Fibroblast of pulmonary artery (primary cell): ENCODE measurements around the gene TTC28.

Experiments
- DNase-seq: peaks from one replicate; pipeline ENCODE4 v3.0.0-alpha.2; 2010; ENCODE audit warnings: low read depth
- H3K4me3 ChIP-seq: replicated peaks from 2 replicates; pipeline ENCODE4 v1.5.1; 2011; ENCODE audit warnings: low read depth, mild to moderate bottlenecking, control low read depth, low read length, moderate library complexity
- CTCF ChIP-seq: IDR thresholded peaks from 2 replicates; pipeline ENCODE4 v1.5.1; 2011; ENCODE audit warnings: mild to moderate bottlenecking, control low read depth, low read length, inconsistent platforms; ENCODE audit errors: missing control alignments

TTC28 gene

DNA sequence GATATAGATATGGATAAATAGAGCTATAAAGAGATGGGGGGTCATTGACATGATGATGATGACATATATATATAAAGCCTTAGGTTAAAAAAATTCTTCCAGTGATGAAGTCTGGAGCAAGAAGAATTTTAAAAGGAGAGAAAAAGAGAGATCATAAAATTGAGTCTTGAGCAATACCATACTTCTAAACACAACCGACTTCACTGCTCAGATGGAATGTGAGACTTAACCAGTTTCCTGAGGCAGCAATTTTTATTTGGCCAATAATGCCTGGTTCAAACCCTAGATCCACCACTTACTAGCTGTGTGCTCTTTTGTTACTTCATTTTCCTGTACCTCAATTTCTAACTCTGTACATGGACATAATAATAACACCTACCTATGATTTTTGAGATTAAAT lies 229.5 kb downstream of the TTC28 start:
- TF ChIP-seq CTCF: no peak
- no peak overlapping the region for H3K4me3 ChIP-seq
- no peak for DNase-seq

- TF ChIP-seq CTCF: no peak
- DNase-seq: no peak
- H3K4me3 ChIP-seq: no peak overlapping the region
These were observed 230.6 kb downstream of the TTC28 start for GRCh38 chr22:28449041-28449440.

DNA sequence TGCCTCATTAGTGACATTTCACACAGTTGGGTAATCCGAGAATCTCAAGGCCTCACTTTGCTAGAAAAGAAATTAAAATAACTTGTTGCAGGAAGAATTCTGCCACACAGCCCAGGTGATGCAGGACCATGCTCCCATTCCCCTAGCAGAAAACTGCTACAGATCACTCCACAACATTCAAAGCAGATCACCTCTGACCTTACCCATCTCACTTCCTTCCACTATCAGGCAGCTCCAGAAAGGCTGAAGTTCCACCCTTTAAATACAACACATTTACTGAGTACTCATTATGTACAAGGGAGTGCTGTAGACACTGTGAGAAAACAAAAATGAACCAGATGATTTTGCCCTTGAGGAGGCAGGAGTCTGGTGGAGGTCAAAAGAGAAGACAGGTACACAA lies 231.0 kb downstream of the TTC28 start:
- TF ChIP-seq CTCF: no peak
- no peak overlapping the region for H3K4me3 ChIP-seq
- DNase-seq: no peak

GRCh38 chr22:28444659-28445058 lies 235.0 kb downstream of the TTC28 start:
- H3K4me3 ChIP-seq: no peak overlapping the region
- DNase-seq: no peak
- no peak for TF ChIP-seq CTCF

GRCh38 chr22:28443526-28443876 lies 236.1 kb downstream of the TTC28 start:
- no peak for TF ChIP-seq CTCF
- peak; percentile 82 for DNase-seq
- peak overlapping the region; percentile 61 for H3K4me3 ChIP-seq

GRCh38 chr22:28442711-28443525 lies 236.7 kb downstream of the TTC28 start:
- peak; percentile 65 for DNase-seq

More at GRCh38 chr22:28442711-28443525, 236.7 kb downstream of the TTC28 start:
- no peak for TF ChIP-seq CTCF
- H3K4me3 ChIP-seq: peak overlapping the region; percentile 61
